ENCODE results near the gene PSMA2. TPM values are rescaled to one million over a fixed set of nuclear protein-coding genes. Genes with fewer than 3 reads are reported as not detected.
A peak's percentile ranks its signal among the peaks of the same experiment; 100 is the strongest.

The PSMA2 gene
- total and polyA plus RNA-seq, 2 donors (not counting 1 experiment from before 2014, with no cell fraction given): 27.2 to 161 TPM

DNA sequence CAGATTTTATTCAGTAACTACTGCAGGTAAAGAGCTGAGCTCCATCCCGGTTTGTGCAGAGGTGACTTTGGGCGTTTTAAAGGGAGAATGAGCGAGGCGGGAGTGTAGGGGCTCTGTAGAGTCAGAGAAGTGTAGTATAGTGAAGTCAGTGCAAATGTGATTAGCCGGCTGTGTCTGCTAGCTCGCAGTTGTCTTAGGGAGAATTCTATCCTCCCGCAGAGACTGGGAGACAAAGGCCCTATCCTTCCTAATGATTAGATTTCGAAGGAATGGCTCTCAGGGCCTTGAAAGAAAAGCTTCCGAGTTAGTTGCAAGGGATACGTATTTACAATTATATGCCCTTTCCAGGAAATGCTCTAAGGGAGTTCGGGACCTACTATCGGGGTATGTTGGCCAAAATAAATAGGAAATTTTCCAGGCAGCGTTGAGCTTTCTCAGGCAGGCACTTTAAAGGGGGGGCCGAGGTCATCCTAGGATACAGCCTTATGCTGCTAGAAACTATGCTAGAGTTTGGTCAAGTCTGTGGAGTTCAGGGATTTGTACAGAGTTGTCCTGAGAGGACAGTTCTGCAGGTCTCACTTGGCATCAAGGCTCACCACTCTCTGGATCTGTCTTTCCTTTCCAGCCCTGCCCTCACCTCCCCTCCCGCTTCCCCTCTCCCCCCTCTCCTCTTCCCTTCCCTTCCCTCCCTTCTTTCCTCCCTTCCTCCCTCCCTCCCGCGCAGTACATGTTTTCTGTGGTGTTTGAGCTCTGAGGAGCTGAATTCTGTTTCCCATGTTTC lies 1.0 kb upstream of the PSMA2 start:
- peaks cover 2% of the 10 kb centered on the region for H3K4me1 ChIP-seq (ENCODE audit: control insufficient read depth, extremely low read depth, insufficient read depth, low read length)
- DNase-seq (ENCODE audit: low read depth in 2 of 2): peak; percentile 38 to 41
- no peak for TF ChIP-seq EZH2 (IDR thresholded peaks at IDR 0.05; ENCODE audit: low read length, missing control alignments)
- TF ChIP-seq, protein P1, sequence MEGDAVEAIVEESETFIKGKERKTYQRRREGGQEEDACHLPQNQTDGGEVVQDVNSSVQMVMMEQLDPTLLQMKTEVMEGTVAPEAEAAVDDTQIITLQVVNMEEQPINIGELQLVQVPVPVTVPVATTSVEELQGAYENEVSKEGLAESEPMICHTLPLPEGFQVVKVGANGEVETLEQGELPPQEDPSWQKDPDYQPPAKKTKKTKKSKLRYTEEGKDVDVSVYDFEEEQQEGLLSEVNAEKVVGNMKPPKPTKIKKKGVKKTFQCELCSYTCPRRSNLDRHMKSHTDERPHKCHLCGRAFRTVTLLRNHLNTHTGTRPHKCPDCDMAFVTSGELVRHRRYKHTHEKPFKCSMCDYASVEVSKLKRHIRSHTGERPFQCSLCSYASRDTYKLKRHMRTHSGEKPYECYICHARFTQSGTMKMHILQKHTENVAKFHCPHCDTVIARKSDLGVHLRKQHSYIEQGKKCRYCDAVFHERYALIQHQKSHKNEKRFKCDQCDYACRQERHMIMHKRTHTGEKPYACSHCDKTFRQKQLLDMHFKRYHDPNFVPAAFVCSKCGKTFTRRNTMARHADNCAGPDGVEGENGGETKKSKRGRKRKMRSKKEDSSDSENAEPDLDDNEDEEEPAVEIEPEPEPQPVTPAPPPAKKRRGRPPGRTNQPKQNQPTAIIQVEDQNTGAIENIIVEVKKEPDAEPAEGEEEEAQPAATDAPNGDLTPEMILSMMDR (conservative IDR thresholded peaks at IDR 0.05 in 1 of 2, IDR thresholded peaks at IDR 0.05 in 1 of 2; ENCODE audit: low read depth in 1 of 2, low read length in 2 of 2): no peak
- no peaks in the 10 kb centered on the region for H4K20me1 ChIP-seq (ENCODE audit: control insufficient read depth, extremely low read depth, insufficient read depth, low read length)
- peaks cover 56% of the 10 kb centered on the region for H3K79me2 ChIP-seq (ENCODE audit: control insufficient read depth, insufficient read depth, low read length)
- peak overlapping the region; percentile 17 for H2AFZ ChIP-seq (ENCODE audit: low read length)
- peak overlapping the region; percentile 80 for H3K4me2 ChIP-seq (ENCODE audit: extremely low read depth, insufficient read depth, low read length)
- H3K9ac ChIP-seq (ENCODE audit: insufficient read depth, low read length): peak overlapping the region; percentile 54
- H3K27me3 ChIP-seq (ENCODE audit: control insufficient read depth, insufficient read depth, low read length): no peaks in the 10 kb centered on the region
- peak overlapping the region; percentile 51 to 93 (median 82) for H3K4me3 ChIP-seq (replicated peaks in 1 of 4; ENCODE audit: control extremely low read depth in 1 of 4, insufficient read depth in 1 of 4, low read depth in 3 of 4, low read length in 4 of 4)
- no peaks in the 10 kb centered on the region for H3K9me3 ChIP-seq (ENCODE audit: control insufficient read depth, insufficient read depth, low read depth, low read length)
- H3K36me3 ChIP-seq (ENCODE audit: control insufficient read depth, insufficient read depth, low read length): peaks cover 7% of the 10 kb centered on the region
- peak overlapping the region; percentile 96 for H3K27ac ChIP-seq (ENCODE audit: insufficient read depth, low read length)

DNA sequence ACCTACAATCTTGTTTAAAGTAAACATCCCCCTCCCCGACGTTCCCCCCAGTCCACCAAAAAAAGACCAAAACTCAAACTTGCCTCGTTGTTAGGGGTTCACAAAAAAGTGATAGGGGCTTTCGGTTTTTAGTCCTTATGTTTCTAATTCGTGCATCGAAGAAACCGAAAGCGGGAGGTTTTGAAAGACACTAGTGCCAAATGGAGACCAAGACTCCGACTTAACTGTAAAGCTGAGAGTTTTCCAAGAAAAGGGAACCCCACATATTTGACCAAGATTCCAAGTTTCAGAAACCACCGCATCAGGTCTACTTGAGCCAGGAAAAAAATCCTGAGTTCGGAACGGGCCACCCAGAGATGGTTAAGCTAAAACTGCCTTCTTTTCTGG lies 534 bp downstream of the PSMA2 start:
- DNase-seq (ENCODE audit: low read depth in 2 of 2): peak in 1 of 2 donors; percentile 16
- H3K27me3 ChIP-seq (ENCODE audit: control insufficient read depth, insufficient read depth, low read length): no peaks in the 10 kb centered on the region

DNA sequence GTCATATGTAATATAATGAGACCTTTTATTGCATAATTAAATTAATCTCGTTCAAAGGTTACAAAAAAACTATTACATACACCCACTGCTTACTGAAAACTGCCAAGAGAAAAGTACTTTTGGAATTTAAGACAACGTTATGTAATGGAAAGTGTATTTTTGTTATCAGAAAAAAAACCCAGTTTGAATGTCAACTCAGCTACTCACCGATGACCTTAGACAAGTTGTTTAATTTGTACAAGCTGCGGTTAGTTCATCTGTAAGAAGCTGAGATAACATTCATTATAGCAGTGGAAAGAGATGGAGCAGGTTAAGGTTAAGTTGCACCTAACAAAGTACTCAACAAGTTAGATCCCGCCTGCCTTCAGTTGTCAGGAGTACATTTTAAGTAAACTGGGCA lies 1.1 kb downstream of the PSMA2 start:
- Histone ChIP-seq H3K27ac (ENCODE audit: insufficient read depth, low read length) (peak overlapping the region; percentile 96), H3K9me3 (ENCODE audit: control insufficient read depth, insufficient read depth, low read depth, low read length) (no peaks in the 10 kb centered on the region), H4K20me1 (ENCODE audit: control insufficient read depth, extremely low read depth, insufficient read depth, low read length) (no peaks in the 10 kb centered on the region), H3K36me3 (ENCODE audit: control insufficient read depth, insufficient read depth, low read length) (peaks cover 7% of the 10 kb centered on the region), H3K9ac (ENCODE audit: insufficient read depth, low read length) (peak overlapping the region; percentile 87), H3K27me3 (ENCODE audit: control insufficient read depth, insufficient read depth, low read length) (no peaks in the 10 kb centered on the region), H2AFZ (ENCODE audit: low read length) (no peak overlapping the region), H3K4me3 (replicated peaks in 1 of 4; ENCODE audit: control extremely low read depth in 1 of 4, insufficient read depth in 1 of 4, low read depth in 3 of 4, low read length in 4 of 4) (peak overlapping the region; percentile 51 to 97 (median 88)), H3K4me1 (ENCODE audit: control insufficient read depth, extremely low read depth, insufficient read depth, low read length) (peaks cover 2% of the 10 kb centered on the region), H3K4me2 (ENCODE audit: extremely low read depth, insufficient read depth, low read length) (peak overlapping the region; percentile 86), H3K79me2 (ENCODE audit: control insufficient read depth, insufficient read depth, low read length) (peaks cover 63% of the 10 kb centered on the region)
- TF ChIP-seq, protein P1 (conservative IDR thresholded peaks at IDR 0.05 in 1 of 2, IDR thresholded peaks at IDR 0.05 in 1 of 2; ENCODE audit: low read depth in 1 of 2, low read length in 2 of 2): no peak
- TF ChIP-seq EZH2 (IDR thresholded peaks at IDR 0.05; ENCODE audit: low read length, missing control alignments): no peak
- peak in 1 of 2 donors; percentile 88 for DNase-seq (ENCODE audit: low read depth in 2 of 2)

More for the DNA sequence above, 534 bp downstream of the PSMA2 start:
- no peaks in the 10 kb centered on the region for H4K20me1 ChIP-seq (ENCODE audit: control insufficient read depth, extremely low read depth, insufficient read depth, low read length)
- peaks cover 7% of the 10 kb centered on the region for H3K36me3 ChIP-seq (ENCODE audit: control insufficient read depth, insufficient read depth, low read length)
- H3K4me1 ChIP-seq (ENCODE audit: control insufficient read depth, extremely low read depth, insufficient read depth, low read length): peaks cover 2% of the 10 kb centered on the region
- peak overlapping the region; percentile 51 to 97 (median 88) for H3K4me3 ChIP-seq (replicated peaks in 1 of 4; ENCODE audit: control extremely low read depth in 1 of 4, insufficient read depth in 1 of 4, low read depth in 3 of 4, low read length in 4 of 4)
- no peak for TF ChIP-seq EZH2 (IDR thresholded peaks at IDR 0.05; ENCODE audit: low read length, missing control alignments)
- peak overlapping the region; percentile 97 for H2AFZ ChIP-seq (ENCODE audit: low read length)
- H3K79me2 ChIP-seq (ENCODE audit: control insufficient read depth, insufficient read depth, low read length): peaks cover 63% of the 10 kb centered on the region
- peak overlapping the region; percentile 86 for H3K4me2 ChIP-seq (ENCODE audit: extremely low read depth, insufficient read depth, low read length)
- no peaks in the 10 kb centered on the region for H3K9me3 ChIP-seq (ENCODE audit: control insufficient read depth, insufficient read depth, low read depth, low read length)
- H3K27ac ChIP-seq (ENCODE audit: insufficient read depth, low read length): peak overlapping the region; percentile 96
- H3K9ac ChIP-seq (ENCODE audit: insufficient read depth, low read length): peak overlapping the region; percentile 87

All from fibroblast of lung (primary cell).